HL-60/S4 treated with phorbol 12-myristate 13-acetate at 8.2 ng/mL for 4 days and 3 days (cell line): ENCODE data around the gene SIRT6.
"Not testable (repeated sequence)": the region's sequence is repeated elsewhere in the genome, so short reads cannot be mapped to it uniquely, and the experiment has no call there.

Experiments
- in situ Hi-C: fragments of 300-500 bp; cut with MboI; formaldehyde crosslinking; loops from 2 replicates; pipeline ENCODE4 v1.15.0; 2022; ENCODE audit warnings: low sequenced_read_pairs

SIRT6 gene

GRCh38 chr19:4177146-4177545 is 5.2 kb downstream of the SIRT6 start:
- in situ Hi-C loops, result no loop called here

DNA sequence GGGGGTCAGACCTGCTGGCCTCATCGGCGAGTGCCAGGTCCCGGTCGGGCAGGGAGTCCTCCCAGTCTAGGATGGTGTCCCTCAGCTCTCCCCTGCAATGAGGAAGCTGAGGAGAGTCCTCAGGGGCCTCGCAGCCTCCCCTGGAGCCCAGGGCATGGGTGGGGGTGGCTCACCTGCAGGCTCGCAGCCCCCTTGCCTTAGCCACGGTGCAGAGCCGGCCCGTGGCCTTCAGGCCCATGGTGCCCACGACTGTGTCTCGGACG is 6.8 kb downstream of the SIRT6 start:
- in situ Hi-C loops, result no loop called here

- in situ Hi-C loops, result no loop called here
These were observed 7.3 kb downstream of the SIRT6 start for GRCh38 chr19:4174895-4175668.

DNA sequence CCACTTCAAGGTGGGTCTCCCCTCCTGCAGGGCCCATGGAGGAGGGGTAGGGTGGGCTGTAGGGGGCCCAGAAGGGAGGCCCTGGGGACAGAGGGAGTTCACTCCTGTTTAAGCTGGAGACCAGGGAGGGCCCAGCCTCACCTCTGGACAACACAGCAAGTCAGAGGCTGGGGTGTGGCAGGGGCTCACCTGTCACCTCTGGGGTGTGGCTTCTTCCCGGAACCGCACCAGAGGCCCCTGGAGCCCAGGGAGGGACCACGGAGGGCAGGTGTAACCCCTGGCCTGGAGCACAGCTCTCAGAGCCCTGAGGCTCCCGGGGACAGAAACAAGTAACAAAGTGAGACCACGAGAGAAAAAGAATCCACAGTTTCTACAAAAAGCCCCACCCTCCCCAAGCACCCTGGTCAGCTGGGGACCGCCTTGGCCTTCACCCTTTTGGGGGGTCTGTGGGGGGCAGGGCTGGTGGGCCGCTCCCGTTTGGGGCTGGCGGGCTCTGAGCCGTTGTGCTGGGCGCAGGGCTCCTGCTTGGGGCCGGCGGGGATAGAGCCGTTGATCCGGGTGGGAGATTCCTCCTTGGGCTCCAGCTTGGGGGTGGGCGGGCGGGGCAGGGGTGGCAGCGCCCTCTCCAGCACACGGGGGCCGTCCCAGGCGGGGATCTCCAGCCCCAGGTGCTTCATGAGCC is 8.0 kb downstream of the SIRT6 start:
- in situ Hi-C loops, result no loop called here

- in situ Hi-C loops, result no loop called here
These were observed 8.7 kb downstream of the SIRT6 start for GRCh38 chr19:4173479-4174212.

- in situ Hi-C loops, result no loop called here
These were observed 9.4 kb downstream of the SIRT6 start for GRCh38 chr19:4172861-4173473.

DNA sequence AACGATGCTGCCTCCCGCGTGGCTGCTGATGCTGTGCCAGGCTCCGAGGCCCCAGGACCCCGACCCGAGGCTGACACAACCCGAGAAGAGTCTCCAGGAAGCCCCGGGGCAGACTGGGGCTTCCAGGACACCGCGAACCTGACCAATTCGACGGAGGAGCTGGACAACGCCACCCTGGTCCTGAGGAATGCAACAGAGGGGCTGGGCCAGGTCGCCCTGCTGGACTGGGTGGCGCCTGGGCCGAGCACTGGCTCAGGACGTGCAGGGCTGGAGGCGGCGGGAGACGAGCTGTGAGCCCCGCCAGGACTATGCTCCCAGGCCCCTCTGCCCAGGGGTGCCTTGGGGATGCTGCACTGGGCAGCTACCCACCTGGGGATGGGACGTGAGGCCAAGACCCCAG is 10.7 kb downstream of the SIRT6 start:
- in situ Hi-C loops, result no loop called here

DNA sequence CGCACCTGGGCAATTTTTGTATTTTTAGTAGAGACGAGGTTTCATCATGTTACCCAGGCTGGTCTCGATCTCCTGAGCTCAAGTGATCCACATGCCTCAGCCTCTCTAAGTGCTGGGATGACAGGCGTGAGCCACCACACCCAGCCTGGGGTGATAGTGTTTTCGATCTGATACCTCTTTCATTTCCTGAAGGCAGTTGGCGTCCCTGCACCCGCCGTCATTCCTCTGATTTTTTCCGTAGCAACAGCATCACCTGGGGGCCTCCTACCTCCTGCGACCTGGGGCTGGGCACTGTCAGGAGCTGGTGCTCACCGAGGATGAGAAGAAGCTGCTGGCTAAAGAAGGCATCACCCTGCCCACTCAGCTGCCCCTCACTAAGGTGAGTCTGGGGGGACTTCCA is 18.1 kb downstream of the SIRT6 start:
- in situ Hi-C loops, result no loop called here

DNA sequence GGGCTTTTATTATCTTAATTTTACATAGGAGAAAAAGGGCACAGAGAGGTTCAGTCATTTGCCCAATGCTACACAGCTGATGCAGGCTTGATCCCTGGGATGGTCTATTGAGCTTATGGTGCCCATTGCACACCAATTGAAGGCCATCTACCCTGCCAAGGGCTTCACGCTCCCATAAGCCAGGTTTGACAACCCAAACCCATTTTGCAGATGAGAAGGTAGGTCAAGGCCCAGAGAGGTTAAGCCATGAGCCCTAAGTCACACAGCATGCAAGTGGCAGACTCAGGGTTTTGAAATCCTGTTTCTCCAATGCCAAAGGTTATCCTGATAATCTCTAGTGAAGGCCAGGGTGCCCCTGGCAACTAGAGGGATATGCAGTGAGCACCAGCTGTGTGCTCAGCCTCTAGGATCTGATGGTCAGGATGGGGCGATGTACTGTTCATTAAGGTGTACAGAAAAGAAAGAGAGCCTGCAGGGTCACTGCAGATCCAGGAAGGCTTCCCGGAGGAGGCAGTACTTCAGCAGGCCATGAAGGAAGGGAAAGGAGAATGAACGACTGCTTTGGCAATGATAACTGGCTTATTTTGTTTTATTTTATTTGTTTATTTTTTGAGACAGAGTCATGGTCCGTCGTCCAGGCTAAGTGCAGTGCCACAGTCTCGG is 20.8 kb downstream of the SIRT6 start:
- in situ Hi-C loops, result no loop called here

DNA sequence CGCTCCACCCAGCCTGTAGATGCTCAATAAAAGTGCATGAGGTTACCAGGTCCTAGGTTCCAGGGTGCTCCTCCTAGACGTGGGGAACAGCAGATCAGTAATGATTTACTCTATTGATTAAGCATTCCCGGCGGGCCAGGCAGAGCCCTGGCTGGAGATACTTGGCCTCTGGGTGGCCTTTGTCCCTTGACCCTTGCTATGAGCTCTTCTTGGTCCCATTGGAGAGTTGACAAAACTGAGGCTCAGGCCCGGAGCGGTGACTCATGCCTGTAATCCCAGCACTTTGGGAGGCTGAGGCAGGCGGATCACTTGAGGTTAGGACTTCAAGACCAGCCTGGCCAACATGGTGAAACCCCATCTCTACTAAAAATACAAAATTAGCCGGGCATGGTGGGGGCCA is 24.4 kb downstream of the SIRT6 start:
- in situ Hi-C loops, result not testable (repeated sequence)

GRCh38 chr19:4157164-4157563 is 25.2 kb downstream of the SIRT6 start:
- in situ Hi-C loops, result no loop called here

DNA sequence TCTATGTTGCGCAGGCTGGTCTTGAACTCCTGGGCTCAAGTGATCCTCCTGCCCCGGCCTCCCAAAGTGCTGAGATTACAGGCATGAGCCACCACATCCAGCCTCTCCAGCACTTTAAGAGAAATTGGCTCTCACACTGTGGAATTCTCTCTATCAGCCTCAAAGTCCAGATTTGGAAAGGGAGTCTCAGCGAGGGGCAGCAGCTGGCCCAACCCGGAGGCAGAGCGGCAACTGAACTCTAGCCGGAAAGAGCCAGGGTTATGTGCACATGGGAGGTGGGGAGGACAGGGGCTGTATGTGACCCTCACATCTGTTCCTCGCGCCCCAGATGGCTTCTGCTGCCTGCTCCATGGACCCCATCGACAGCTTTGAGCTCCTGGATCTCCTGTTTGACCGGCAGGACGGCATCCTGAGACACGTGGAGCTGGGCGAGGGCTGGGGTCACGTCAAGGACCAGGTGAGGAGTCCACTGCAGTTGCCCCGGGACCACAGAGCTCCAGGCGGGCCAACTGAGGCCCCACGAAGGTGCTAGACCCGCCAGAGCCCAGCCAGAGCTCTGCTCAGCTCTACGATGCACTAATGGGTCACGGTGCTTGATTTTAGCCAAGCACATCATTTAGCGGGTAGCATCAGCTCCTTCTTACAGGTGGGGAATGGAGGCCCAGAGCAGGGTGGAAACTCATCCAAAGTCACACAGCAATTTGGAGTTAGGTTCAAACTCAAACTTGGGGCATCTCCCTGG is 27.6 kb downstream of the SIRT6 start:
- in situ Hi-C loops, result no loop called here

DNA sequence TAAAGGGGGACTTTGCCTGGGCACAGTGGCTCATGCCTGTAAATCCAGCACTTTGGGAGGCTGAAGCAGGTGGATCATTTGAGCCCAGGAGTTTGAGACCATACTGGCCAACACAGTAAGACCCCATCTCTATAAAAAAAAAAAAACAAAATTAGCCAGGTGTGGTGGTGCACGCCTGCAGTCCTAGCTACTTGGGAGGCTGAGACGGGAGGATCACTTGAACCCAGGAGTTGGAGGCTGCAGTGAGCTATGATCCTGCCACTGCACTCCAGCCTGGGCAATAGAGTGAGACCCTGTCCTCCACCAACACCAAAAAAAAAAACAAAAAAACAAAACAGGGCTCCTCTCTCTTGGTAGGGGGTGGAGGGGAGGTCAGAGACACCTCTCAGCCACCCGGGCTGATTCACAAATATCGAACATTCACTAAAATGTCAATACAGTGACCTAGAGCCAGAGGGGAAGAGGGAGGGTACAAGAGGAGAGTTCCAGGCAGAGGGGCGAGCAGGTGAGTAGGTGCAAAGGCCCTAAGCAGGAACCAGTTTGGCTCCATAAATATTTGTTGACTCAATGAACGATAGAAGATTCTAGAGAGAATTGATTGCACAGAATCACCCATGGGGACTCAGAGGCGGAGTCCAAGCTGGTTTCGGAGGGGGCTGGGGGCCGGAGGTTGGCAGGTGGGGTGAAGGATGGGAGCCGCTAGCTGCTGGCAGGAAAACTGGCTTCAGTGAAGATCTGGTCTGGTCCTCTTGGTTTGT is 29.9 kb downstream of the SIRT6 start:
- in situ Hi-C loops, result no loop called here

DNA sequence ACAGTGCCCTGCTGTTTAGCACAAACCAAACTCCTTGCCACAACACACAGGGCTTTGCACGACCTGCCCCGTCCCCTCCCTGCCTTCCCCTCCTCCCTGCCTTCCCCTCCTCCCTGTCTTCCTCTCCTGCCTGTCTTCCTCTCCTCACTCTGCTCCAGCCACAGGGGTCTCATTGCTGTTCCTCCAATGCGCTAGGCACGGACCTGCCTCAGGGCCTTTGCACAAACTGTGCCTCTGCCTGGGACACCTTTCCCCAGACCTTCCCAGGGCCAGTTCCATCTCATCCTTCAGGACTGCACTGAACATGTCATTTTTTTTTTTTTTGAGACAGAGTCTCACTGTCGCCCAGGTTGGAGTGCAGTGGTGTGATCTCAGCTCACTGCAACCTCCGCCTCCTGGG is 30.7 kb downstream of the SIRT6 start:
- in situ Hi-C loops, result no loop called here

- in situ Hi-C loops, result no loop called here
These were observed 32.7 kb downstream of the SIRT6 start for GRCh38 chr19:4149518-4150288.

GRCh38 chr19:4144666-4145249 is 37.6 kb downstream of the SIRT6 start:
- in situ Hi-C loops, result no loop called here

GRCh38 chr19:4142916-4143315 is 39.4 kb downstream of the SIRT6 start:
- in situ Hi-C loops, result not testable (repeated sequence)

- in situ Hi-C loops, result no loop called here
These were observed 42.1 kb downstream of the SIRT6 start for GRCh38 chr19:4140237-4140711.
